Measurements from ENCODE around the gene SEPTIN2.

GRCh38 chr2:241368643-241369042 lies 52.9 kb downstream of the SEPTIN2 start:
- TF ChIP-seq ATF7 (IDR thresholded peaks at IDR 0.05; ENCODE audit: low read depth) (no peak), E2F4 (IDR thresholded peaks at IDR 0.05; ENCODE audit: low read depth, low read length) (no peak), ZZZ3 (IDR thresholded peaks at IDR 0.05; ENCODE audit: control insufficient read depth, insufficient read length, low read depth) (no peak), POLR2A (IDR thresholded peaks at IDR 0.05; ENCODE audit: low read depth, low read length) (no peak), LARP7 (IDR thresholded peaks at IDR 0.05) (no peak), CTCF (IDR thresholded peaks at IDR 0.05 in 2 of 3, conservative IDR thresholded peaks at IDR 0.05 in 1 of 3; ENCODE audit: control insufficient read depth in 2 of 3, extremely low read depth in 1 of 3, insufficient read depth in 1 of 3, low read depth in 3 of 3, low read length in 3 of 3) (no peak), CEBPZ (IDR thresholded peaks at IDR 0.05; ENCODE audit: low read depth, low read length) (no peak), POLR2AphosphoS5 (IDR thresholded peaks at IDR 0.05; ENCODE audit: low read length) (no peak), EZH2 (IDR thresholded peaks at IDR 0.05; ENCODE audit: borderline replicate concordance, control insufficient read depth, low read depth, low read length) (no peak)

Data from GM12878 (cell line).